Stomach (tissue), 9 donors: Measurements from ENCODE around the gene ALDH18A1. TPM values are rescaled to one million over a fixed set of nuclear protein-coding genes. Genes with fewer than 3 reads are reported as not detected.

Experiments used
- DNase-seq, 2 donors: peaks; one replicate each; pipeline versions ENCODE4 v3.0.0 to v3.0.0-alpha.2; 2013 to 2019
- H3K27ac ChIP-seq, 5 donors: fragments of 200-600 bp in 4 of 5; sonication (generic) in 4 of 5; one replicate each; pipeline ENCODE4 v1.5.1; 2013 to 2019; ENCODE audit warnings: mild to moderate bottlenecking in 1 of 5, moderate library complexity in 1 of 5
- H3K27me3 ChIP-seq, 3 donors: fragments of 200-600 bp; sonication (generic); one replicate each; pipeline ENCODE4 v1.5.1; 2017 to 2019; ENCODE audit warnings: mixed run types in 1 of 3
- H3K36me3 ChIP-seq, 4 donors: fragments of 200-600 bp; sonication (generic); 1 replicate in 3 of 4; 2 replicates in 1 of 4; pipeline ENCODE4 v1.5.1; 2016 to 2019
- H3K4me1 ChIP-seq, 4 donors: fragments of 200-600 bp; sonication (generic); one replicate each; pipeline ENCODE4 v1.5.1; 2016 to 2019
- H3K4me3 ChIP-seq, 4 donors: fragments of 200-600 bp; sonication (generic) in 3 of 4; one replicate each; pipeline ENCODE4 v1.5.1; 2016 to 2019; ENCODE audit warnings: mild to moderate bottlenecking in 1 of 4
- H3K9me3 ChIP-seq, 4 donors: fragments of 200-600 bp; sonication (generic); one replicate each; pipeline ENCODE4 v1.5.1; 2016 to 2019
- CTCF ChIP-seq, 7 experiments: fragments of 450-650 bp in 4 of 7; fragments of 200-600 bp in 3 of 7; sonication (generic) in 3 of 7; IDR thresholded peaks; one replicate each; pipeline ENCODE4 v1.5.1; 2016 to 2019; ENCODE audit warnings: antibody characterized with exemption in 7 of 7, control low read depth in 2 of 7, mild to moderate bottlenecking in 1 of 7
- EP300 ChIP-seq: sonication (generic); formaldehyde crosslinking; IDR thresholded peaks from one replicate; pipeline ENCODE4 v1.6.1; 2017; ENCODE audit warnings: antibody characterized with exemption
- POLR2A ChIP-seq, 4 donors: fragments of 450-650 bp; IDR thresholded peaks; one replicate each; pipeline ENCODE4 v1.6.1; 2016; ENCODE audit warnings: antibody characterized with exemption in 4 of 4, control low read depth in 2 of 4, mild to moderate bottlenecking in 1 of 4, moderate library complexity in 1 of 4
- POLR2AphosphoS5 ChIP-seq, 3 donors: sonication (generic); formaldehyde crosslinking; IDR thresholded peaks; one replicate each; pipeline ENCODE4 v1.6.1; 2016; ENCODE audit warnings: antibody characterized with exemption in 3 of 3
- WGBS, 5 donors: extraction: QIAGEN DNeasy Blood & Tissue Kit in 3 of 5; methylation state at CpG; one replicate each; pipeline versions ENCODE4 v1.1.5 to v1.1.7; 2013 to 2018; 5-methylcytosine and 5-hydroxymethylcytosine counted together
- intact Hi-C: fragments of 100-400 bp; cut with DNase I; formaldehyde crosslinking; loops from one replicate; pipeline ENCODE4 v1.15.1; 2023; ENCODE audit warnings: low total_unique reads
- polyA plus RNA-seq, 3 donors: library from polyadenylated mRNA; stranded (reverse); fragments of 200-250 nt; gene quantifications; one replicate each; pipeline ENCODE4 v1.2.3, GENCODE V29; 2013
- total RNA-seq, 5 donors: library from RNA; depleted of rRNA; stranded (reverse); fragments of >200 nt; gene quantifications; one replicate each; pipeline versions ENCODE4 v1.1.0 to v1.2.3, GENCODE V29; 2014 to 2016
- donor health status: healthy with polysubstance abuse.
- donor health status: Bipolar disorder and iron deficiency.
- donor health status: healthy.

The ALDH18A1 gene
- total and polyA plus RNA-seq, 8 donors, result 11.3 to 87.6 (median 27.5) TPM

- peak overlapping the region in 4 of 5 donors; percentile 15 to 88 (median 30) for H3K27ac ChIP-seq
- TF ChIP-seq EP300, result no peak
- peak in 6 of 7 experiments; percentile 58 to 99 (median 91) for TF ChIP-seq CTCF (IDR thresholded peaks at IDR 0.05)
- TF ChIP-seq POLR2A (IDR thresholded peaks at IDR 0.05), result no peak
- peak; percentile 45 to 85 (median 49) for TF ChIP-seq POLR2AphosphoS5 (IDR thresholded peaks at IDR 0.05)
- H3K9me3 ChIP-seq, result no peaks in the 10 kb centered on the region
- intact Hi-C loops, result loop anchor here (5.0 kb wide), 2 partner anchors 169 to 229 kb away; no protein-coding TSS in a partner anchor
- peak; percentile 87 to 96 for DNase-seq
- WGBS, 5 donors, result 16 to 23% (median 18%) methylated on average over 6 of the region's 6 CpGs
- H3K4me1 ChIP-seq, result peaks cover 0 to 25% (median 5%) of the 10 kb centered on the region in 4 donors
- H3K4me3 ChIP-seq, result no peak overlapping the region
- no peaks in the 10 kb centered on the region for H3K27me3 ChIP-seq
- peaks cover 2 to 18% (median 14%) of the 10 kb centered on the region in 4 donors for H3K36me3 ChIP-seq
These were observed 55.3 kb downstream of the ALDH18A1 start for GRCh38 chr10:95601116-95601719.

- DNase-seq, result no peak
- no peak overlapping the region for H3K4me3 ChIP-seq
- TF ChIP-seq POLR2A (IDR thresholded peaks at IDR 0.05) (no peak), EP300 (no peak), POLR2AphosphoS5 (IDR thresholded peaks at IDR 0.05) (no peak), CTCF (IDR thresholded peaks at IDR 0.05) (no peak)
- peak overlapping the region in 1 of 5 donors; percentile 88 for H3K27ac ChIP-seq
- H3K9me3 ChIP-seq, result no peaks in the 10 kb centered on the region
- intact Hi-C loops, result loop anchor here (5.0 kb wide), 2 partner anchors 168 to 228 kb away; no protein-coding TSS in a partner anchor
- peaks cover 0 to 17% (median 5%) of the 10 kb centered on the region in 4 donors for H3K4me1 ChIP-seq
- H3K27me3 ChIP-seq, result no peaks in the 10 kb centered on the region
- peaks cover 0 to 7% (median 4%) of the 10 kb centered on the region in 4 donors for H3K36me3 ChIP-seq
- 80 to 91% (median 87%) methylated on average over 4 of the region's 4 CpGs for WGBS, 5 donors
These were observed 56.4 kb downstream of the ALDH18A1 start for GRCh38 chr10:95600158-95600557.

GRCh38 chr10:95597788-95598187, 58.7 kb downstream of the ALDH18A1 start:
- Histone ChIP-seq H3K9me3 (no peaks in the 10 kb centered on the region), H3K36me3 (no peaks in the 10 kb centered on the region), H3K4me1 (peaks cover 0 to 10% (median 4%) of the 10 kb centered on the region in 4 donors), H3K4me3 (no peak overlapping the region), H3K27ac (no peak overlapping the region), H3K27me3 (no peaks in the 10 kb centered on the region)
- WGBS, 5 donors, result 84 to 97% (median 94%) methylated on average over 1 of the region's 1 CpG
- no peak for DNase-seq
- intact Hi-C loops, result no loop called here
- no peak for TF ChIP-seq POLR2A (IDR thresholded peaks at IDR 0.05)
- no peak for TF ChIP-seq CTCF (IDR thresholded peaks at IDR 0.05)
- no peak for TF ChIP-seq EP300
- TF ChIP-seq POLR2AphosphoS5 (IDR thresholded peaks at IDR 0.05), result no peak

- H3K36me3 ChIP-seq, result no peaks in the 10 kb centered on the region
- TF ChIP-seq POLR2AphosphoS5 (IDR thresholded peaks at IDR 0.05) (no peak), EP300 (no peak), POLR2A (IDR thresholded peaks at IDR 0.05) (no peak), CTCF (IDR thresholded peaks at IDR 0.05) (no peak)
- no peak overlapping the region for H3K27ac ChIP-seq
- DNase-seq, result peak in 1 of 2 donors; percentile 57
- whole genome bisulfite sequencing, 5 donors, result 55 to 77% (median 71%) methylated on average over 1 of the region's 1 CpG
- no peaks in the 10 kb centered on the region for H3K4me1 ChIP-seq
- H3K9me3 ChIP-seq, result no peaks in the 10 kb centered on the region
- no peak overlapping the region for H3K4me3 ChIP-seq
- intact Hi-C loops, result no loop called here
- H3K27me3 ChIP-seq, result no peaks in the 10 kb centered on the region
These were observed 68.5 kb downstream of the ALDH18A1 start for GRCh38 chr10:95588025-95588424.
